Heart left ventricle (tissue), 13 donors: ENCODE results near the gene FBXW2.

Experiments
- POLR2A ChIP-seq, 2 donors: fragments of 450-650 bp; IDR thresholded peaks; one replicate each; pipeline ENCODE4 v1.6.1; 2017; ENCODE audit warnings: antibody characterized with exemption in 2 of 2, mild to moderate bottlenecking in 2 of 2, moderate library complexity in 2 of 2
- TF ChIP-seq, protein P1 (sequence below), 12 donors: fragments of 200-600 bp; sonication (generic) in 4 of 12; IDR thresholded peaks; one replicate each; pipeline versions ENCODE4 v1.5.0 to v1.8.0; 2018 to 2022; ENCODE audit warnings: antibody characterized with exemption in 12 of 12, mild to moderate bottlenecking in 5 of 12
- donor health status: ischemic (EF 13 %, LVEDD 7.1; RV severe dilation, severe dysfunction).
- donor health status: DM: no; HTN: yes; CAD: no.
- donor health status: DM: no; HTN: no; CAD: no.
- donor health status: ischemic (EF 25% LVEDD 6.9; RV normal size, moderate dysfunction).
- donor health status: ischemic (EF 25% LVEDD 5.7; RV mildly dilated, moderate dysfunction).
- donor health status: ischemic (EF 35%, LVEDD 5.7; RV mildly dilated, moderate dysfunction).
- donor health status: nonischemic (EF 11% LVEDD 7.7; RV severe dilation, severe dysfunction).
- donor health status: DM: yes; HTN: yes; CAD: no.
- donor health status: PGD.
- donor health status: ischemic (EF 29% LVEDD 5.4; RV normal size, mild dysfunction).
- donor health status: nonischemic (EF 23%, LVEDD 6.1; RV moderate dilation, normal function).

DNA sequence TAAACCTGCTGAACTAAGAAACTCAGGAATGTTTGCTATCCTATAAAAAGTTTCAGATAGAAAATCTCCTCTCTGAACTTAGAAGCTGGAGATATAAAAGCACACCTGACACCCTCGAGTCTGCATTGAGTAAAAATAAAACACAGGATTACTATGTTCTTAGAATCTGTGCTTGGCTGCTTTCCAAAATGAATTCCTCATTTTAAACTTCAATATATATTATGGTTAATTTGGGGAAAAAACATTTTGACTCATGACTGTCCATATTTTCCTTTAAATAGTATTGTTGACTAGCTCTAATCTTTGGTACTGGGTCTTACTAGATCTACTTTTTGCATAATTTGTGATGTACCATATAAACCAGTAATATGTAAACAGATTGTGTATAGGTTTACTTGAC is 36.7 kb downstream of the FBXW2 start:
- TF ChIP-seq POLR2A (IDR thresholded peaks at IDR 0.05), result no peak
- TF ChIP-seq, protein P1, sequence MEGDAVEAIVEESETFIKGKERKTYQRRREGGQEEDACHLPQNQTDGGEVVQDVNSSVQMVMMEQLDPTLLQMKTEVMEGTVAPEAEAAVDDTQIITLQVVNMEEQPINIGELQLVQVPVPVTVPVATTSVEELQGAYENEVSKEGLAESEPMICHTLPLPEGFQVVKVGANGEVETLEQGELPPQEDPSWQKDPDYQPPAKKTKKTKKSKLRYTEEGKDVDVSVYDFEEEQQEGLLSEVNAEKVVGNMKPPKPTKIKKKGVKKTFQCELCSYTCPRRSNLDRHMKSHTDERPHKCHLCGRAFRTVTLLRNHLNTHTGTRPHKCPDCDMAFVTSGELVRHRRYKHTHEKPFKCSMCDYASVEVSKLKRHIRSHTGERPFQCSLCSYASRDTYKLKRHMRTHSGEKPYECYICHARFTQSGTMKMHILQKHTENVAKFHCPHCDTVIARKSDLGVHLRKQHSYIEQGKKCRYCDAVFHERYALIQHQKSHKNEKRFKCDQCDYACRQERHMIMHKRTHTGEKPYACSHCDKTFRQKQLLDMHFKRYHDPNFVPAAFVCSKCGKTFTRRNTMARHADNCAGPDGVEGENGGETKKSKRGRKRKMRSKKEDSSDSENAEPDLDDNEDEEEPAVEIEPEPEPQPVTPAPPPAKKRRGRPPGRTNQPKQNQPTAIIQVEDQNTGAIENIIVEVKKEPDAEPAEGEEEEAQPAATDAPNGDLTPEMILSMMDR (IDR thresholded peaks at IDR 0.05), result no peak
